CD4-positive, alpha-beta T cell (primary cell): Measurements from ENCODE around the gene RAMAC. TPM values are rescaled to one million over a fixed set of nuclear protein-coding genes. Genes with fewer than 3 reads are reported as not detected.
"Not testable (repeated sequence)": the region's sequence is repeated elsewhere in the genome, so short reads cannot be mapped to it uniquely, and the experiment has no call there.

Experiments used
- ATAC-seq: fragments of 200-7000 bp; cut with Tn5 transposase; one replicate; pipeline ENCODE4 v1.10.0; 2022; ENCODE audit warnings: mild to moderate bottlenecking; ENCODE audit not compliant: poor library complexity
- CTCF ChIA-PET: fragments of 350-600 bp; sonication (Branson Sonifier 250); formaldehyde crosslinking; loops from one replicate; lab custom pipeline; 2021; ENCODE audit warnings: antibody characterized with exemption, inconsistent platforms; lab: Charles Lee
- POLR2A ChIA-PET: fragments of 350-600 bp; sonication (Branson Sonifier 250); formaldehyde crosslinking; loops from one replicate; lab custom pipeline; 2021; ENCODE audit warnings: antibody characterized with exemption, inconsistent platforms; lab: Charles Lee
- DNase-seq, 14 experiments: peaks; one replicate each; pipeline ENCODE4 v3.0.0-alpha.2; 2013 to 2020; ENCODE audit warnings: mixed read lengths in 2 of 14
- H3K27ac ChIP-seq, 2 donors: one replicate each; pipeline versions ENCODE4 v1.5.1 to v1.7.0; 2013; ENCODE audit warnings: low read length in 2 of 2, low read depth in 1 of 2, mild to moderate bottlenecking in 1 of 2
- H3K27me3 ChIP-seq, 2 experiments: 1 replicate in 1 of 2; 2 replicates in 1 of 2; pipeline versions ENCODE4 v1.6.1 to v1.7.0; 2013; ENCODE audit warnings: low read length in 2 of 2, control low read depth in 1 of 2, mild to moderate bottlenecking in 1 of 2, moderate library complexity in 1 of 2; ENCODE audit not compliant: insufficient read depth in 2 of 2, control insufficient read depth in 1 of 2
- H3K36me3 ChIP-seq: one replicate; pipeline ENCODE4 v1.6.1; 2013; ENCODE audit warnings: low read length, control low read depth; ENCODE audit not compliant: insufficient read depth
- H3K4me1 ChIP-seq: one replicate; pipeline ENCODE4 v1.6.1; 2013; ENCODE audit warnings: low read length, control low read depth; ENCODE audit not compliant: insufficient read depth
- H3K4me3 ChIP-seq: one replicate; pipeline ENCODE4 v1.5.1; 2013; ENCODE audit warnings: mild to moderate bottlenecking, low read length, moderate library complexity
- H3K9me3 ChIP-seq, 2 experiments: 1 replicate in 1 of 2; 2 replicates in 1 of 2; pipeline versions ENCODE4 v1.6.1 to v1.7.0; 2013; ENCODE audit warnings: low read length in 2 of 2, mild to moderate bottlenecking in 2 of 2, control low read depth in 1 of 2, moderate library complexity in 1 of 2; ENCODE audit not compliant: control insufficient read depth in 1 of 2, insufficient read depth in 1 of 2
- H3K27ac Mint-ChIP-seq: one replicate; pipeline ENCODE4 v1.8.0; 2020; ENCODE audit warnings: mixed read lengths
- H3K27me3 Mint-ChIP-seq: one replicate; pipeline ENCODE4 v1.8.0; 2021; ENCODE audit warnings: mixed read lengths
- H3K36me3 Mint-ChIP-seq: one replicate; pipeline ENCODE4 v1.8.0; 2021; ENCODE audit warnings: low read depth, mixed read lengths
- H3K4me1 Mint-ChIP-seq: one replicate; pipeline ENCODE4 v1.8.0; 2021; ENCODE audit warnings: low read depth, mixed read lengths
- H3K4me3 Mint-ChIP-seq: one replicate; pipeline ENCODE4 v1.8.0; 2020; ENCODE audit warnings: mild to moderate bottlenecking, mixed read lengths
- H3K9me3 Mint-ChIP-seq: one replicate; pipeline ENCODE4 v1.8.0; 2020; ENCODE audit warnings: mixed read lengths
- intact Hi-C, 2 experiments: fragments of 100-400 bp; cut with DNase I in 1 of 2; cut with micrococcal nuclease in 1 of 2; formaldehyde crosslinking; loops; one replicate each; pipeline versions ENCODE4 v1.15.1 to v1.9.0; 2023 to 2025; cut with DNase I, micrococcal nuclease
- total RNA-seq, 174 experiments: library from RNA in 2 of 174; stranded (reverse) in 2 of 174; gene quantifications; one replicate each; pipeline ENCODE4 v1.2.3 and lab custom pipeline; 2021 to 2026
- TF ChIP-seq, protein P1 (sequence below): fragments of 200-600 bp; IDR thresholded peaks from one replicate; pipeline ENCODE4 v1.8.0; 2022; ENCODE audit warnings: antibody characterized with exemption, mild to moderate bottlenecking

Gene RAMAC
- total RNA-seq, 2 experiments from 2014 or later: 25.5 to 26.5 TPM

GRCh38 chr15:82995938-82996337 is 9.9 kb downstream of the RAMAC start:
- TF ChIP-seq, protein P1, sequence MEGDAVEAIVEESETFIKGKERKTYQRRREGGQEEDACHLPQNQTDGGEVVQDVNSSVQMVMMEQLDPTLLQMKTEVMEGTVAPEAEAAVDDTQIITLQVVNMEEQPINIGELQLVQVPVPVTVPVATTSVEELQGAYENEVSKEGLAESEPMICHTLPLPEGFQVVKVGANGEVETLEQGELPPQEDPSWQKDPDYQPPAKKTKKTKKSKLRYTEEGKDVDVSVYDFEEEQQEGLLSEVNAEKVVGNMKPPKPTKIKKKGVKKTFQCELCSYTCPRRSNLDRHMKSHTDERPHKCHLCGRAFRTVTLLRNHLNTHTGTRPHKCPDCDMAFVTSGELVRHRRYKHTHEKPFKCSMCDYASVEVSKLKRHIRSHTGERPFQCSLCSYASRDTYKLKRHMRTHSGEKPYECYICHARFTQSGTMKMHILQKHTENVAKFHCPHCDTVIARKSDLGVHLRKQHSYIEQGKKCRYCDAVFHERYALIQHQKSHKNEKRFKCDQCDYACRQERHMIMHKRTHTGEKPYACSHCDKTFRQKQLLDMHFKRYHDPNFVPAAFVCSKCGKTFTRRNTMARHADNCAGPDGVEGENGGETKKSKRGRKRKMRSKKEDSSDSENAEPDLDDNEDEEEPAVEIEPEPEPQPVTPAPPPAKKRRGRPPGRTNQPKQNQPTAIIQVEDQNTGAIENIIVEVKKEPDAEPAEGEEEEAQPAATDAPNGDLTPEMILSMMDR: no peak
- CTCF ChIA-PET: no interaction called here
- no peak overlapping the region for H3K4me3 Mint-ChIP-seq
- H3K27me3 Mint-ChIP-seq: no peaks in the 10 kb centered on the region
- POLR2A ChIA-PET: interaction anchor here (0.6 to 1.2 kb wide), 2 partner anchors 10 to 72 kb away, joined by 4 to 5 read pairs; partner anchors contain the start of gene RAMAC
- ATAC-seq (no peak), DNase-seq (no peak)
- H3K4me1 ChIP-seq: peaks cover 8% of the 10 kb centered on the region
- no peaks in the 10 kb centered on the region for H3K9me3 ChIP-seq
- H3K27ac ChIP-seq: no peak overlapping the region
- H3K4me3 ChIP-seq: no peak overlapping the region
- peaks cover 5% of the 10 kb centered on the region for H3K36me3 Mint-ChIP-seq
- H3K4me1 Mint-ChIP-seq: peaks cover 13% of the 10 kb centered on the region
- no peak overlapping the region for H3K27ac Mint-ChIP-seq
- no peaks in the 10 kb centered on the region for H3K27me3 ChIP-seq
- peaks cover 7% of the 10 kb centered on the region for H3K36me3 ChIP-seq
- no peaks in the 10 kb centered on the region for H3K9me3 Mint-ChIP-seq
- intact Hi-C loops: no loop called here

GRCh38 chr15:82999426-82999825 is 13.4 kb downstream of the RAMAC start:
- Mint-ChIP-seq H3K27ac (peak overlapping the region; percentile 73), H3K27me3 (no peaks in the 10 kb centered on the region), H3K4me1 (peaks cover 13% of the 10 kb centered on the region), H3K4me3 (no peak overlapping the region), H3K36me3 (no peaks in the 10 kb centered on the region), H3K9me3 (no peaks in the 10 kb centered on the region)
- no peak for DNase-seq
- H3K9me3 ChIP-seq: no peaks in the 10 kb centered on the region
- H3K4me1 ChIP-seq: peaks cover 8% of the 10 kb centered on the region
- TF ChIP-seq, protein P1: no peak
- no peak for ATAC-seq
- no peaks in the 10 kb centered on the region for H3K36me3 ChIP-seq
- H3K27me3 ChIP-seq: no peaks in the 10 kb centered on the region
- H3K4me3 ChIP-seq: no peak overlapping the region
- CTCF ChIA-PET: interaction anchor here (1.2 to 1.5 kb wide), 4 partner anchors 11 to 468 kb away, joined by 3 to 16 read pairs (median 6); partner anchors contain the start of gene C15orf40
- H3K27ac ChIP-seq: no peak overlapping the region
- intact Hi-C loops: no loop called here
- POLR2A ChIA-PET: interaction anchor here (1.0 to 1.8 kb wide), 3 partner anchors 13 to 459 kb away, joined by 3 to 11 read pairs (median 6); partner anchors contain the start of genes RAMAC and RPS17

DNA sequence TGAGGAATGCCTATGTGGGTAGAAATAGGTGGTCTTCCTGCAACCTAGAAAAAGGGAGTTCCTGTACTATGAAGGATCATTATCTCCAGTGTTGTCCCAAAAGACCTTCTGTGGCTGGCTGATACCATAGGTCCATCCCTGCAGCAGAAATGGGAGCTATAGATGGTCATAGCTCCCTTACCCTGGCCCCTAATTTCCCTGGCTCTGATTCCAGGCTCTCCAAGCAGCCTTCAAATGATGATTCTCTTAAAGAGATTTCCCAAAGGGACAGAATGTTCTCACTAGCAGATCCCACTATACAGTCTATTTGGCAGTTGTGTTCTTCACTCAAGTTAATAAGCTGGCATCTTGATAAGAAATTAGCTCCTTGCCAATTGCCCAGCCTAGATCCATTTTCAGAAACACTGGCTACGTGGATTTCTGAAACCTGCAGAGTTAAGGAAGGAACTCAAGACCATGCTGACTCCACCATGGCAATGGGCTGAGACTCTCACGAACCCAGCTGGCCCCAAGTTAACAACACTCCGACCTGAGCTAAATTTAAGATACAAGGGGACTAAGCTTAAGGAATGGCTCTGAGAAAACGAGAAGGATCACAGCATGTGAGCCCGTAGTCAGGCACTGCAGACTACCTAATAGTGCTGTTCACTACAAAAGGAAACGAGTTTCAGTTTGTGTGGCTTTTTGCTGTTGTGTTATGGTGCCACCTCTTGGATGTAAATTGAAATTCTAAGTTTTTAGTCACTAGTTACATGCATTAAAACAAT is 14.1 kb downstream of the RAMAC start:
- H3K4me1 Mint-ChIP-seq: peaks cover 13% of the 10 kb centered on the region
- ATAC-seq: peak; percentile 95
- Histone ChIP-seq H3K4me3 (peak overlapping the region; percentile 20), H3K27ac (no peak overlapping the region), H3K9me3 (no peaks in the 10 kb centered on the region), H3K27me3 (no peaks in the 10 kb centered on the region), H3K4me1 (peaks cover 8% of the 10 kb centered on the region), H3K36me3 (peaks cover 5% of the 10 kb centered on the region)
- H3K27me3 Mint-ChIP-seq: no peaks in the 10 kb centered on the region
- ChIA-PET POLR2A (interaction anchor here (1.0 to 1.8 kb wide), 3 partner anchors 13 to 460 kb away, joined by 3 to 11 read pairs (median 6); partner anchors contain the start of genes RAMAC and RPS17), CTCF (interaction anchor here (1.2 to 1.5 kb wide), 5 partner anchors 11 to 469 kb away, joined by 3 to 16 read pairs (median 3); partner anchors contain the start of genes C15orf40 and RAMAC)
- H3K36me3 Mint-ChIP-seq: peaks cover 5% of the 10 kb centered on the region
- peak overlapping the region; percentile 73 for H3K27ac Mint-ChIP-seq
- TF ChIP-seq, protein P1: peak; percentile 66
- intact Hi-C loops: loop anchor here in 1 of 2 experiments (5.0 kb wide), 1 partner anchor 458 kb away; the partner anchor contains the start of gene RPS17
- H3K4me3 Mint-ChIP-seq: peak overlapping the region; percentile 70
- no peaks in the 10 kb centered on the region for H3K9me3 Mint-ChIP-seq
- DNase-seq: peak in 9 of 14 experiments; percentile 2 to 74 (median 11)

DNA sequence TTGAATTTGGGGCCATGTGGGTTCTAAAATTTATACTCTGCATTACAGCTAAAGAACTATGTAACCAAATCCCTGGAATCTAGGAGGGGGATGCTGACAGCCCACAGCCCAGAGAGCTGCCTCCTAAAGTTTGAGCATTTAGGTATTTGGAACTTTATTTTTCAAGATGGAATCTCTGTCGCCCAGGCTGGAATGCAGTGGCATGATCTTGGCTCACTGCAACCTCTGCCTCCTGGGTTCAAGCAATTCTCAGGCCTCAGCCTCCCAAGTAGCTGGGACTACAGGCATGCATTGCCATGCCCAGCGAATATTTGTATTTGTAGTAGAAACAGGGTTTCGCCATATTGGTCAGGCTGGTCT is 14.6 kb downstream of the RAMAC start:
- not testable (repeated sequence) for DNase-seq, ATAC-seq, H3K27me3 Mint-ChIP-seq, H3K9me3 ChIP-seq, H3K27ac ChIP-seq, H3K36me3 ChIP-seq, H3K9me3 Mint-ChIP-seq, H3K4me3 ChIP-seq, H3K4me1 ChIP-seq, H3K27me3 ChIP-seq
- Mint-ChIP-seq H3K36me3 (peaks cover 10% of the 10 kb centered on the region), H3K4me3 (peak overlapping the region; percentile 70), H3K4me1 (peaks cover 13% of the 10 kb centered on the region), H3K27ac (peak overlapping the region; percentile 73)
- CTCF ChIA-PET: interaction anchor here (1.2 to 1.5 kb wide), 5 partner anchors 10 to 470 kb away, joined by 3 to 16 read pairs (median 3); partner anchors contain the start of genes C15orf40 and RAMAC
- intact Hi-C loops: loop anchor here in 1 of 2 experiments (5.0 kb wide), 1 partner anchor 458 kb away; the partner anchor contains the start of gene RPS17
- POLR2A ChIA-PET: interaction anchor here (1.0 to 1.8 kb wide), 3 partner anchors 12 to 460 kb away, joined by 3 to 11 read pairs (median 6); partner anchors contain the start of genes RAMAC and RPS17
